H9 (cell line): Measurements from ENCODE around the gene CRISPLD2. TPM values are rescaled to one million over a fixed set of nuclear protein-coding genes. Genes with fewer than 3 reads are reported as not detected.

Experiments used
- DNase-seq: peaks from one replicate; pipeline ENCODE4 v3.0.0-alpha.2; 2017
- H2AFZ ChIP-seq: one replicate; pipeline ENCODE4 v1.6.1; 2013; ENCODE audit warnings: mild to moderate bottlenecking, low read length, control low read depth, moderate library complexity
- H2AK5ac ChIP-seq: 2 replicates; pipeline ENCODE4 v1.6.1; 2013; ENCODE audit warnings: low read length, control low read depth, mixed read lengths; ENCODE audit not compliant: insufficient read length
- H2BK120ac ChIP-seq: one replicate; pipeline ENCODE4 v1.6.1; 2013; ENCODE audit warnings: low read depth, mild to moderate bottlenecking, low read length, control low read depth, inconsistent platforms; ENCODE audit not compliant: poor library complexity, severe bottlenecking
- H2BK12ac ChIP-seq: 2 replicates; pipeline ENCODE4 v1.6.1; 2013; ENCODE audit warnings: low read length, control low read depth, mixed read lengths, low read depth; ENCODE audit not compliant: insufficient read length
- H2BK15ac ChIP-seq: 2 replicates; pipeline ENCODE4 v1.6.1; 2013; ENCODE audit warnings: low read depth, low read length, control low read depth
- H2BK20ac ChIP-seq: one replicate; pipeline ENCODE4 v1.6.1; 2013; ENCODE audit warnings: low read depth, mild to moderate bottlenecking, low read length, control low read depth, inconsistent platforms; ENCODE audit not compliant: poor library complexity, severe bottlenecking
- H2BK5ac ChIP-seq: 2 replicates; pipeline ENCODE4 v1.6.1; 2013; ENCODE audit warnings: low read length, control low read depth, mixed read lengths; ENCODE audit not compliant: insufficient read length
- H3K14ac ChIP-seq: 2 replicates; pipeline ENCODE4 v1.6.1; 2013; ENCODE audit warnings: low read length, control low read depth; ENCODE audit not compliant: insufficient read depth
- H3K18ac ChIP-seq: 2 replicates; pipeline ENCODE4 v1.6.1; 2013; ENCODE audit warnings: low read depth, mild to moderate bottlenecking, mixed read lengths, low read length, control low read depth; ENCODE audit not compliant: insufficient read length
- H3K23ac ChIP-seq: 2 replicates; pipeline ENCODE4 v1.6.1; 2013; ENCODE audit warnings: low read length, control low read depth, mixed read lengths, low read depth; ENCODE audit not compliant: insufficient read length
- H3K23me2 ChIP-seq: 2 replicates; pipeline ENCODE4 v1.6.1; 2013; ENCODE audit warnings: low read depth, mild to moderate bottlenecking, mixed read lengths, low read length, control low read depth; ENCODE audit not compliant: insufficient read length, poor library complexity, severe bottlenecking
- H3K27ac ChIP-seq: 2 replicates; pipeline ENCODE4 v1.5.1; 2013; ENCODE audit warnings: low read length, control low read depth, mixed read lengths, low read depth; ENCODE audit not compliant: insufficient read length
- H3K27me3 ChIP-seq: 2 replicates; pipeline ENCODE4 v1.6.1; 2013; ENCODE audit warnings: low read length, control low read depth, inconsistent platforms; ENCODE audit not compliant: insufficient read depth
- H3K4ac ChIP-seq: 2 replicates; pipeline ENCODE4 v1.6.1; 2013; ENCODE audit warnings: low read depth, mild to moderate bottlenecking, control low read depth, inconsistent platforms, low read length, moderate library complexity
- H3K4me1 ChIP-seq: 2 replicates; pipeline ENCODE4 v1.6.1; 2013; ENCODE audit warnings: low read length, control low read depth, inconsistent platforms; ENCODE audit not compliant: insufficient read depth
- H3K4me2 ChIP-seq: 2 replicates; pipeline ENCODE4 v1.6.1; 2013; ENCODE audit warnings: low read length, control low read depth, mixed read lengths; ENCODE audit not compliant: insufficient read length, insufficient read depth
- H3K56ac ChIP-seq: 2 replicates; pipeline ENCODE4 v1.6.1; 2013; ENCODE audit warnings: low read depth, mild to moderate bottlenecking, mixed read lengths, low read length, control low read depth; ENCODE audit not compliant: insufficient read length
- H3K79me1 ChIP-seq: 2 replicates; pipeline ENCODE4 v1.6.1; 2013; ENCODE audit warnings: low read depth, mild to moderate bottlenecking, moderate library complexity, low read length, control low read depth, inconsistent platforms; ENCODE audit not compliant: insufficient read depth, poor library complexity, severe bottlenecking
- H3K79me2 ChIP-seq: 2 replicates; pipeline ENCODE4 v1.6.1; 2013; ENCODE audit warnings: low read length, control low read depth, inconsistent platforms; ENCODE audit not compliant: insufficient read depth
- H3K9ac ChIP-seq: 2 replicates; pipeline ENCODE4 v1.6.1; 2013; ENCODE audit warnings: low read length, control low read depth, mixed read lengths; ENCODE audit not compliant: insufficient read length; ENCODE audit errors: extremely low read depth
- H3K9me3 ChIP-seq: one replicate; pipeline ENCODE4 v1.6.1; 2013; ENCODE audit warnings: low read depth, low read length, inconsistent platforms; ENCODE audit not compliant: control insufficient read depth
- H3T11ph ChIP-seq: one replicate; pipeline ENCODE4 v1.6.1; 2013; ENCODE audit warnings: mild to moderate bottlenecking, low read length, control low read depth, inconsistent platforms
- H4K20me1 ChIP-seq: one replicate; pipeline ENCODE4 v1.6.1; 2013; ENCODE audit not compliant: control insufficient read depth, insufficient read length, insufficient read depth
- H4K5ac ChIP-seq: 2 replicates; pipeline ENCODE4 v1.6.1; 2013; ENCODE audit warnings: low read depth, mild to moderate bottlenecking, mixed read lengths, low read length, control low read depth; ENCODE audit not compliant: insufficient read length
- H4K8ac ChIP-seq: replicated peaks from 2 replicates; pipeline ENCODE4 v1.6.1; 2013; ENCODE audit warnings: low read length, control low read depth, mixed read lengths, low read depth; ENCODE audit not compliant: insufficient read length
- H4K91ac ChIP-seq: 2 replicates; pipeline ENCODE4 v1.6.1; 2013; ENCODE audit warnings: low read depth, mild to moderate bottlenecking, moderate library complexity, mixed read lengths, low read length, control low read depth; ENCODE audit not compliant: insufficient read length
- H3K27ac Mint-ChIP-seq, 3 experiments: 2 replicates in 2 of 3; 3 replicates in 1 of 3; pipeline ENCODE4 v1.8.0; 2020 to 2021; ENCODE audit warnings: mixed read lengths in 3 of 3, mild to moderate bottlenecking in 1 of 3, moderate library complexity in 1 of 3
- H3K27me3 Mint-ChIP-seq: 2 replicates; pipeline ENCODE4 v1.8.0; 2021; ENCODE audit warnings: low read depth, mild to moderate bottlenecking, moderate library complexity, mixed read lengths
- H3K36me3 Mint-ChIP-seq, 3 experiments: 2 replicates in 2 of 3; 3 replicates in 1 of 3; pipeline ENCODE4 v1.8.0; 2020 to 2021; ENCODE audit warnings: low read depth in 3 of 3, mixed read lengths in 3 of 3; ENCODE audit not compliant: insufficient read depth in 1 of 3
- H3K4me1 Mint-ChIP-seq, 2 experiments: 2 replicates each; pipeline ENCODE4 v1.8.0; 2020; ENCODE audit warnings: mixed read lengths in 2 of 2
- H3K4me3 Mint-ChIP-seq, 2 experiments: 2 replicates in 1 of 2; 3 replicates in 1 of 2; pipeline ENCODE4 v1.8.0; 2020 to 2021; ENCODE audit warnings: mild to moderate bottlenecking in 2 of 2, mixed read lengths in 2 of 2, moderate library complexity in 1 of 2
- H3K9me3 Mint-ChIP-seq, 2 experiments: 2 replicates in 1 of 2; 3 replicates in 1 of 2; pipeline ENCODE4 v1.8.0; 2020; ENCODE audit warnings: mild to moderate bottlenecking in 2 of 2, mixed read lengths in 2 of 2, moderate library complexity in 1 of 2
- CTCF ChIP-seq: fragments of 200-600 bp; sonication (generic); conservative IDR thresholded peaks from 3 replicates; pipeline ENCODE4 v1.8.0; 2021; ENCODE audit warnings: antibody characterized with exemption, mild to moderate bottlenecking
- WGBS: extraction: QIAGEN DNeasy Blood & Tissue Kit; methylation state at CpG from one replicate; pipeline ENCODE4 v1.1.7; 2013; ENCODE audit warnings: missing lambda C conversion rate, low lambda C conversion rate, mixed read lengths; ENCODE audit not compliant: insufficient read length; ENCODE audit errors: extremely low coverage; 5-methylcytosine and 5-hydroxymethylcytosine counted together
- total RNA-seq: library from RNA; stranded (reverse); gene quantifications from 2 replicates; pipeline ENCODE4 v1.2.1, GENCODE V29; 2021

Gene CRISPLD2
- total RNA-seq, 1 experiment from 2014 or later: 2.3 TPM

- H4K5ac ChIP-seq: no peak overlapping the region
- H2AFZ ChIP-seq: no peak overlapping the region
- H3K4me3 Mint-ChIP-seq: no peak overlapping the region
- WGBS: no CpG with 5 or more reads among the region's 20 CpGs
- H3K27me3 ChIP-seq: no peaks in the 10 kb centered on the region
- no peak overlapping the region for H3K14ac ChIP-seq
- H2AK5ac ChIP-seq: no peak overlapping the region
- no peak overlapping the region for H3K4me2 ChIP-seq
- H3K4ac ChIP-seq: no peak overlapping the region
- no peaks in the 10 kb centered on the region for H4K20me1 ChIP-seq
- no peaks in the 10 kb centered on the region for H3K4me1 ChIP-seq
- peaks cover 16 to 28% of the 10 kb centered on the region in 2 experiments for H3K4me1 Mint-ChIP-seq
- H2BK12ac ChIP-seq: no peak overlapping the region
- no peak overlapping the region for H3K18ac ChIP-seq
- H3K9me3 ChIP-seq: no peaks in the 10 kb centered on the region
- no peak overlapping the region for H4K8ac ChIP-seq
- H2BK5ac ChIP-seq: no peak overlapping the region
- no peaks in the 10 kb centered on the region for H3K36me3 Mint-ChIP-seq
- no peak overlapping the region for H2BK120ac ChIP-seq
- TF ChIP-seq CTCF: no peak
- no peak overlapping the region for H4K91ac ChIP-seq
- H3K9ac ChIP-seq: no peak overlapping the region
- H3K27ac ChIP-seq: no peak overlapping the region
- peaks cover 22% of the 10 kb centered on the region for H3K27me3 Mint-ChIP-seq
- no peak for DNase-seq
- H3K23ac ChIP-seq: no peak overlapping the region
- no peak overlapping the region for H2BK20ac ChIP-seq
- no peaks in the 10 kb centered on the region; a peak in 1 of 5 replicates for H3K9me3 Mint-ChIP-seq
- no peaks in the 10 kb centered on the region for H3K79me2 ChIP-seq
- H3K79me1 ChIP-seq: no peaks in the 10 kb centered on the region
- H3K56ac ChIP-seq: no peak overlapping the region
- no peaks in the 10 kb centered on the region for H3K23me2 ChIP-seq
- no peak overlapping the region for H2BK15ac ChIP-seq
- peak overlapping the region in 1 of 3 experiments; percentile 50; a peak in 1 of 7 replicates for H3K27ac Mint-ChIP-seq
- H3T11ph ChIP-seq: no peak overlapping the region
Observed at GRCh38 chr16:84832488-84833143, 12.8 kb downstream of the CRISPLD2 start.
